RWPE1 (cell line): ENCODE results near the gene CSNK1G2.

Source experiments
- CTCF ChIA-PET: fragments of 350-600 bp; sonication (Branson Sonifier 250); formaldehyde crosslinking; extraction: SDS; loops from one replicate; lab custom pipeline; 2021; lab: Yijun Ruan, JAX
- POLR2A ChIA-PET: fragments of 400-600 bp; formaldehyde crosslinking; extraction: SDS; loops from one replicate; lab custom pipeline; 2020; ENCODE audit warnings: antibody characterized with exemption; ENCODE audit not compliant: low non-redundant PET; lab: Yijun Ruan, JAX
- DNase-seq: peaks from one replicate; pipeline ENCODE4 v3.0.0; 2012; ENCODE audit warnings: low spot score
- H3K27ac ChIP-seq: fragments of 450-650 bp; 2 replicates; pipeline ENCODE4 v1.5.1; 2017
- CTCF ChIP-seq: fragments of 450-650 bp; conservative IDR thresholded peaks from 2 replicates; pipeline ENCODE4 v1.5.1; 2017; ENCODE audit warnings: low read depth, mild to moderate bottlenecking

The CSNK1G2 gene

DNA sequence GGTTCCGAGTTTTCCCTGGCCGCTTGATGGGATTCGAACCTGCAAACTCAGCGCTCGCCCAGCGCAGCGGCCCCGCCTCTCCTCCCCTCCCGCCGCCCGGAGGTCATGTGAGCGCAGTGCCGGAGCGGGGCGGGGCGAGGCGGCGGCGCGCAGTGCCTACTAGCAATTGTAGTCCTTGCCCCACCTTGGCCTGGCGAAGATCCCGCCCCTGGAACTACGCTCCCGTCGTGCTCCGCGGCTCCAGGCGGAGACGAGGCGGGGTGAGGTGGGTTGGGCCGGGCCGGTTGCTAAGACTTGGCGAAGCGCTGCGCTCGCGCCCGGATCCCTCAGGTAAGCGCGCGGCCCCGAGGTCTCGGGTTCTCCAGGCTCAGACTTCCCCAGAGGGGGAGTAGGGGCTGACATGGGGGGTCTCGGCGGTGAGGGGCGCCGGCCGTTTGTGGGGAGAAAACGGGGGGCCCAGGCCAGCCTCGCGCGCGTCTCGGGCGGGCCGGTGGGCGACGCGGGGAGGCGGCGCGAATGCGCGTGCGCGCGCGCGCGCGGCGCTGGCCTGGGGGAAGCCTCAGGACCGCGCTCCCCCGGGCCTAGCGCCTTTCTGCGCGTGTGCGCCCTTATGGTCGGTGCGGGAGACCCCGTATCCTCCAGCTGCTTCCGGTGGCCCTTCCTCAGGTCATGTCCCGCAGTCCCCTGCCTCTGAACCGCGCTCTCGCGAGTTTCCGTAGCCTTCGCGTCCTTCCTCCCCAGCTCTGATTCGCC, 35.7 kb upstream of the CSNK1G2 start, which contains the start of the genes ADAT3 and SCAMP4:
Gene ADAT3 (plus strand): TSS at position 290 of the 753 bp plus-strand sequence. CDS start 6,649 bp downstream, outside the sequence.
Gene SCAMP4 (plus strand): TSS at position 290 of the 753 bp plus-strand sequence. CDS start 9,621 bp downstream, outside the sequence.
- no peak for TF ChIP-seq CTCF
- peak within 1 kb of the TSS; percentile 83 for H3K27ac ChIP-seq
- POLR2A ChIA-PET = interaction anchor here (0.6 kb wide), 1 partner anchor 20 kb away, joined by 3 read pairs; the partner anchor contains the start of gene ABHD17A
- CTCF ChIA-PET = no interaction called here
- DNase-seq = peak; percentile 96

- no peak for DNase-seq
- peak overlapping the region; percentile 83 for H3K27ac ChIP-seq
- ChIA-PET CTCF (interaction anchor here (1.2 kb wide), 1 partner anchor 9 kb away, joined by 3 read pairs; no protein-coding TSS in a partner anchor), POLR2A (no interaction called here)
- TF ChIP-seq CTCF = no peak
These were observed 35.1 kb upstream of the CSNK1G2 start for GRCh38 chr19:1905863-1906375.

- TF ChIP-seq CTCF = no peak
- DNase-seq = no peak
- peak overlapping the region; percentile 83 for H3K27ac ChIP-seq
- POLR2A ChIA-PET = interaction anchor here (0.6 kb wide), 1 partner anchor 73 kb away, joined by 3 read pairs; no protein-coding TSS in a partner anchor
- CTCF ChIA-PET = interaction anchor here (0.7 to 1.2 kb wide), 2 partner anchors 10 to 188 kb away, joined by 3 read pairs; no protein-coding TSS in a partner anchor
These were observed 33.9 kb upstream of the CSNK1G2 start for GRCh38 chr19:1906985-1907562.

GRCh38 chr19:1907563-1908363, 33.2 kb upstream of the CSNK1G2 start:
- TF ChIP-seq CTCF = no peak
- CTCF ChIA-PET = no interaction called here
- peak overlapping the region; percentile 83 for H3K27ac ChIP-seq
- POLR2A ChIA-PET = interaction anchor here (0.6 kb wide), 1 partner anchor 72 kb away, joined by 3 read pairs; no protein-coding TSS in a partner anchor
- DNase-seq = peak; percentile 50

GRCh38 chr19:1908364-1908678, 32.7 kb upstream of the CSNK1G2 start:
- POLR2A ChIA-PET = no interaction called here
- no peak for DNase-seq
- CTCF ChIA-PET = interaction anchor here (0.6 to 0.7 kb wide), 2 partner anchors 11 to 21 kb away, joined by 3 read pairs; no protein-coding TSS in a partner anchor
- peak overlapping the region; percentile 83 for H3K27ac ChIP-seq
- TF ChIP-seq CTCF = no peak

DNA sequence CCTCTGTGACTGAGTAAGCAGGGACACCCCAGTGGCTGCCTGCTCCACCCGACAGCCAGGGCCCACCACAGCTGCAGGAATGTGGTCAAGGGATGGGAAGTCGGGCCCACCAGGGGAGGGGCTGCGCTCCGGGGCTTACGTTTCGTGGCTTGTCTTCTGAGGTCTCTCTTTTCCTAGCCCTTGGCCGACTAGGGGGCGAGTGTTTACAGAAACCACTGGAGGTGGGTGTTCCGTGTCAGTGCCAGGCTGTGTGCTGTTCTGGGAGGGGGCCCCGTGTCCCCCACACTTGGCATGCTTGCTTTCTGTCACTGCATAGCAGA, 31.3 kb upstream of the CSNK1G2 start:
- peak overlapping the region; percentile 83 for H3K27ac ChIP-seq
- POLR2A ChIA-PET = no interaction called here
- no peak for TF ChIP-seq CTCF
- no peak for DNase-seq
- CTCF ChIA-PET = interaction anchor here (1.0 kb wide), 1 partner anchor 20 kb away, joined by 4 read pairs; no protein-coding TSS in a partner anchor
